Measurements from ENCODE around the gene LRP2BP. TPM values are rescaled to one million over a fixed set of nuclear protein-coding genes. Genes with fewer than 3 reads are reported as not detected.
A peak's percentile ranks its signal among the peaks of the same experiment; 100 is the strongest.

The LRP2BP gene
- polyA plus RNA-seq, 2 of the 4 experiments (the other 2 are of a cell fraction) = 0.23 to 0.37 TPM

GRCh38 chr4:185424905-185425646, 29.4 kb upstream of the LRP2BP start:
- ChIA-PET CTCF (interaction anchor here (1.0 to 1.2 kb wide), 3 partner anchors 22 to 241 kb away, joined by 3 read pairs; no protein-coding TSS in a partner anchor), POLR2A (interaction anchor here (0.6 to 1.6 kb wide), 3 partner anchors 15 to 171 kb away, joined by 3 to 8 read pairs (median 4); partner anchors contain the start of genes ANKRD37 and LRP2BP)
- Histone ChIP-seq H3K4me1 (0 out of 3 replicates have a peak, but pooled peaks cover 6% of the 10 kb centered on the region), H3K4me3 (peak overlapping the region; percentile 74), H3K9me3 (no peaks in the 10 kb centered on the region), H3K4me2 (peak overlapping the region; percentile 92), H3K27ac (peak overlapping the region; percentile 90 to 95)
- WGBS (ENCODE audit: missing lambda C conversion rate) = 15% methylated on average over 12 of the region's 13 CpGs
- no peak for FAIRE-seq
- TF ChIP-seq KDM5A (IDR thresholded peaks at IDR 0.05) (no peak), EP300 (IDR thresholded peaks at IDR 0.05) (no peak), NFE2L2 (conservative IDR thresholded peaks at IDR 0.05; ENCODE audit: low read length) (no peak), FOSB (CRISPR knock-in tag; IDR thresholded peaks at IDR 0.05) (no peak)
- TF ChIP-seq, protein P1, sequence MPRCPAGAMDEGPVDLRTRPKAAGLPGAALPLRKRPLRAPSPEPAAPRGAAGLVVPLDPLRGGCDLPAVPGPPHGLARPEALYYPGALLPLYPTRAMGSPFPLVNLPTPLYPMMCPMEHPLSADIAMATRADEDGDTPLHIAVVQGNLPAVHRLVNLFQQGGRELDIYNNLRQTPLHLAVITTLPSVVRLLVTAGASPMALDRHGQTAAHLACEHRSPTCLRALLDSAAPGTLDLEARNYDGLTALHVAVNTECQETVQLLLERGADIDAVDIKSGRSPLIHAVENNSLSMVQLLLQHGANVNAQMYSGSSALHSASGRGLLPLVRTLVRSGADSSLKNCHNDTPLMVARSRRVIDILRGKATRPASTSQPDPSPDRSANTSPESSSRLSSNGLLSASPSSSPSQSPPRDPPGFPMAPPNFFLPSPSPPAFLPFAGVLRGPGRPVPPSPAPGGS (IDR thresholded peaks at IDR 0.05) = no peak
- ATAC-seq = peak; percentile 62 to 68
- no peak for DNase-seq (ENCODE audit: low read depth in 1 of 2, low spot score in 1 of 2)

- FAIRE-seq = no peak
- no peaks in the 10 kb centered on the region for H3K9me3 ChIP-seq
- CTCF ChIA-PET = no interaction called here
- TF ChIP-seq HMGXB4 (CRISPR knock-in tag; IDR thresholded peaks at IDR 0.05; ENCODE audit: borderline replicate concordance) = no peak
- TF ChIP-seq, protein P2, sequence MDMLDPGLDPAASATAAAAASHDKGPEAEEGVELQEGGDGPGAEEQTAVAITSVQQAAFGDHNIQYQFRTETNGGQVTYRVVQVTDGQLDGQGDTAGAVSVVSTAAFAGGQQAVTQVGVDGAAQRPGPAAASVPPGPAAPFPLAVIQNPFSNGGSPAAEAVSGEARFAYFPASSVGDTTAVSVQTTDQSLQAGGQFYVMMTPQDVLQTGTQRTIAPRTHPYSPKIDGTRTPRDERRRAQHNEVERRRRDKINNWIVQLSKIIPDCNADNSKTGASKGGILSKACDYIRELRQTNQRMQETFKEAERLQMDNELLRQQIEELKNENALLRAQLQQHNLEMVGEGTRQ (IDR thresholded peaks at IDR 0.05) = no peak
- TF ChIP-seq RCOR1 (IDR thresholded peaks at IDR 0.05; ENCODE audit: low read depth, low read length) = no peak
- no peak for TF ChIP-seq EHMT2 (IDR thresholded peaks at IDR 0.05; ENCODE audit: low read depth)
- H3K4me1 ChIP-seq = 0 out of 3 replicates have a peak, but pooled peaks cover 6% of the 10 kb centered on the region
- H3K4me3 ChIP-seq = no peak overlapping the region
- WGBS (ENCODE audit: missing lambda C conversion rate) = 91% methylated on average over 2 of the region's 2 CpGs
- no peak overlapping the region for H3K4me2 ChIP-seq
- POLR2A ChIA-PET = no interaction called here
- no peak for DNase-seq (ENCODE audit: low read depth in 1 of 2, low spot score in 1 of 2)
- no peak for ATAC-seq
- H3K27ac ChIP-seq = no peak overlapping the region
Observed at GRCh38 chr4:185421366-185422124, 25.8 kb upstream of the LRP2BP start.

DNA sequence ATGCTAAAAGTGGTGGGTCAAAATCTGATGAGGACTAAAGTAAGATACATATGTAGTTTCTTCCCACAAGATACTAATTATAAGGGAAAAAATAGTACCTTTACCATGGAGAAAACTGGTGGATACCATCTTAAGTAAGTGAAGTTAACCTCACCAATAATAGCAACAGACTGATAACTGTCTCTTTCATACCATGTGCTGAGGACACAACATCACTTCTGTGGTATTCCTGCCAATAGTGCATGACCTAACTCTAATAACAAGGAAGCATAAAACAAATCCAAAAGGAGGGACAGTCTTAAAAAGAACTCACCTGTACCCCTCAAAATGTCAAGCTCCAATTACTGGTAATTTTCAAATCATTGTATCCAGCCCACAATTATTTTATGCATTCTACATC, 21.2 kb upstream of the LRP2BP start:
- Histone ChIP-seq H3K4me2 (no peak overlapping the region), H3K4me1 (no peaks in the 10 kb centered on the region), H3K27ac (no peak overlapping the region), H3K4me3 (no peak overlapping the region), H3K9me3 (no peaks in the 10 kb centered on the region)
- FAIRE-seq (no peak), DNase-seq (ENCODE audit: low read depth in 1 of 2, low spot score in 1 of 2) (no peak), ATAC-seq (no peak)
- ChIA-PET POLR2A (no interaction called here), CTCF (interaction anchor here (1.1 kb wide), 1 partner anchor 254 kb away, joined by 3 read pairs; no protein-coding TSS in a partner anchor)
- TF ChIP-seq, protein P2 (IDR thresholded peaks at IDR 0.05) = no peak
- TF ChIP-seq FOSB (CRISPR knock-in tag; IDR thresholded peaks at IDR 0.05) = no peak
- no peak for TF ChIP-seq CBX2 (IDR thresholded peaks at IDR 0.05; ENCODE audit: borderline replicate concordance, low read depth)
- no peak for TF ChIP-seq CBX8 (IDR thresholded peaks at IDR 0.05)
- no peak for TF ChIP-seq CTCF (IDR thresholded peaks at IDR 0.05)
- TF ChIP-seq HOXB5 (CRISPR knock-in tag; IDR thresholded peaks at IDR 0.05) = no peak
- no peak for TF ChIP-seq RFX5 (IDR thresholded peaks at IDR 0.05)
- no peak for TF ChIP-seq SMC3 (IDR thresholded peaks at IDR 0.05)
- no peak for TF ChIP-seq EHMT2 (IDR thresholded peaks at IDR 0.05; ENCODE audit: low read depth)
- no peak for TF ChIP-seq MYC (IDR thresholded peaks at IDR 0.05; ENCODE audit: borderline replicate concordance, low read length)
- TF ChIP-seq POLR2AphosphoS2 (conservative IDR thresholded peaks at IDR 0.05; ENCODE audit: low read length) = no peak
- no peak for TF ChIP-seq HOXA7 (CRISPR knock-in tag; IDR thresholded peaks at IDR 0.05)
- TF ChIP-seq PHF8 (IDR thresholded peaks at IDR 0.05; ENCODE audit: borderline replicate concordance, low read depth) = no peak
- no peak for TF ChIP-seq MAFK (IDR thresholded peaks at IDR 0.05; ENCODE audit: partially characterized antibody)
- no peak for TF ChIP-seq JUNB (IDR thresholded peaks at IDR 0.05)
